ENCODE data around the gene ZBTB8OS.

ZBTB8OS gene

DNA sequence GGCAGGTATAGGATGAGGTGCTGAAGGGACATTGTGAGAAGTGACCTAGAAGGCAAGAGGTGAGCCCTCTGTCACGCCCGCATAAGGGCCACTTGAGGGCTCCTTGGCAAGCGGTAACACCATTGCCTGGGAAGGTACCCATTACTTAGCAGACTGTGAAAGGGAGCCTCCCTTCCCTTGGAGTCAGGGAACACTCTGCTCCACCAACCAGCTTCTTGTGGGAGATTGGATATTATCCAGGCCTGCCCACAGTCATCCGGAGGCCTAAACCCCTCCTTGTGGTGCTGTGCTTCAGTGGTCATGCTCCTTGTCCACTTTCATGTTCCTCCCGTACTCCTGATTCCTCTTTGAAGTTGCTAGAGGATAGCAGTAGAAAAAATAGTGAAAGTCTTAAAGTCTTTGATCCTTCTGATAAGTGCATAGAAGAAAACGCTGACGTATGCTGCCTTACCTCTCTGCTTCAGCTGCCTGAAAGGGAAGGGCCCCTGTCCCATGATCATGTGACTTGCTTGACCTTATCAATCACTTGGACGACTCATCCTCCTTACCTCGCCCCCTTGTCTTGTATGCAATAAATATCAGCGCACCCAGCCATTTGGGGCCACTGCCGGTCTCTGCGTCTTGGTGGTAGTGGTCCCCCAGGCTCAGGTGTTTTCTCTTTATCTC, 16.7 kb upstream of the ZBTB8OS start:
- no peak for DNase-seq (ENCODE audit: low read depth)
- no peak overlapping the region for H3K4me3 ChIP-seq (ENCODE audit: low read depth, low read length)
- TF ChIP-seq, protein P1, sequence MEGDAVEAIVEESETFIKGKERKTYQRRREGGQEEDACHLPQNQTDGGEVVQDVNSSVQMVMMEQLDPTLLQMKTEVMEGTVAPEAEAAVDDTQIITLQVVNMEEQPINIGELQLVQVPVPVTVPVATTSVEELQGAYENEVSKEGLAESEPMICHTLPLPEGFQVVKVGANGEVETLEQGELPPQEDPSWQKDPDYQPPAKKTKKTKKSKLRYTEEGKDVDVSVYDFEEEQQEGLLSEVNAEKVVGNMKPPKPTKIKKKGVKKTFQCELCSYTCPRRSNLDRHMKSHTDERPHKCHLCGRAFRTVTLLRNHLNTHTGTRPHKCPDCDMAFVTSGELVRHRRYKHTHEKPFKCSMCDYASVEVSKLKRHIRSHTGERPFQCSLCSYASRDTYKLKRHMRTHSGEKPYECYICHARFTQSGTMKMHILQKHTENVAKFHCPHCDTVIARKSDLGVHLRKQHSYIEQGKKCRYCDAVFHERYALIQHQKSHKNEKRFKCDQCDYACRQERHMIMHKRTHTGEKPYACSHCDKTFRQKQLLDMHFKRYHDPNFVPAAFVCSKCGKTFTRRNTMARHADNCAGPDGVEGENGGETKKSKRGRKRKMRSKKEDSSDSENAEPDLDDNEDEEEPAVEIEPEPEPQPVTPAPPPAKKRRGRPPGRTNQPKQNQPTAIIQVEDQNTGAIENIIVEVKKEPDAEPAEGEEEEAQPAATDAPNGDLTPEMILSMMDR (conservative IDR thresholded peaks at IDR 0.05; ENCODE audit: low read depth, low read length): no peak

DNA sequence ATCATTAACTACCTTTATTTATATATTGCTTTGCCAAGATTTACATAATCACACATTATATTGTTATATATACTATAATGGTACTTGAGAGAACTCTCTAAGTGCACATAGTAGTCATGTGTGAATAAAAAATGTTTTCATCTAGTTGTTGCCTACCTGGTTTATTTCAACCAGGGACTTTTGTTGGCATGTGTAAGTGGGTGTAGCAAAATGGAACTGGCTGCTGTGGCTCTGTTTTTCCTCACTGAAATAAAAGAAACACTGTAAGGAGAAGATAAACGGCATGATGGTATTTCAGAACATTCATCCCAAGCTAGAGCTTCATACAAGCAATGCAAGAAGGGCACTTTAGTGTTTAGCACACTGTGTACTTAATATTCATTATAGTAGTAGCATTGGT, 15.6 kb upstream of the ZBTB8OS start:
- no peak overlapping the region for H3K4me3 ChIP-seq (ENCODE audit: low read depth, low read length)
- no peak for DNase-seq (ENCODE audit: low read depth)
- TF ChIP-seq, protein P1 (conservative IDR thresholded peaks at IDR 0.05; ENCODE audit: low read depth, low read length): no peak

DNA sequence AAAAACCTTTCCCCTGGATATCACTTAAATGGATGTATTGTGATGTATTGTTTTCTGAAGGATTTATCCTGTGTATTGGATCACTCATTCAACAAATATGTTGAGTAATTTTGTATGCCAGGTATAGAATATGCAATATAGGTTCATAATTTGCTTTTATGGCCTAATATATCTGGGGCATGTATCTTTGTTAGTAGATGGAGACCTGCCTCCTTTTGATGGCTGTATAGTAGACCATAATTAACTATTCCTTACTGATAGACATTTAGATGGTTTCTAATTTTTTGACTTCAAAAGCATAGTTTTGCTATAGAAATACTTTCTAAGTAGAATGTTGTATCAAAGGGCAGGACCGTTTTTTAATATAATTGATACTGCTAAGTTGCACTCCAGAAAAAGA, 9.2 kb upstream of the ZBTB8OS start:
- DNase-seq (ENCODE audit: low read depth): no peak
- H3K4me3 ChIP-seq (ENCODE audit: low read depth, low read length): no peak overlapping the region
- TF ChIP-seq, protein P1 (conservative IDR thresholded peaks at IDR 0.05; ENCODE audit: low read depth, low read length): no peak

DNA sequence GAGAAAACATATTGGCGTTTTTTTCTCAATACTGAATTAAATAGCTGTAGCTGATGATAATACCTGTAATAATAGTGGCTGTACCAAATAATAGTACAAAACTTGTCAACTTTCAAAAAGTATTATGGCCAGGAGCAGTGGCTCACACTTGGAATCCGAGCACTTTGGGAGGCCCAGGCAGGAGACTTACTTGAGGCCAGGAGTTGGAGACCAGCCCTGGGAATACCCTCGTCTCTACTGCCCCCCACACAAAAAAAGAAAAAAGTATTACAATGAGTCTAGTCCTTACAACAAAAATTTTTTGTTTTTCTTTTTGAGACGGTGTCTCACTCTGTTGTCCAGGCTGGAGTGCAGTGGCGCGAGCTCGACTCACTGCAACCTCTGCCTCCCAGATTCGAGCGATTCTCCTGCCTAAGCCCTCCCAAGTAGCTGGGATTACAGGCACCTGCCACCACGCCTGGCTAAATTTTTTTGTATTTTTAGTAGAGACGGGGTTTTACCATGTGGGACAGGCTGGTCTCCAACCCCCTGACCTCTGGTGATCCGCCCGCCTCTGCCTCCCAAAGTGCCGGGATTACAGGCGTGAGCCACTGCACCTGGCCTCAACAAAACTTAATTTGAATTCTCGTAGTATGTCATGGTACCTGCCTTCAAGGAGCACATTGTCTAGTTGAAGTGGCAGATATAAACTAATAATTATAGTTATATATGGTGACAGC, 2.1 kb upstream of the ZBTB8OS start:
- H3K4me3 ChIP-seq (ENCODE audit: low read depth, low read length): peak overlapping the region; percentile 82
- TF ChIP-seq, protein P1 (conservative IDR thresholded peaks at IDR 0.05; ENCODE audit: low read depth, low read length): no peak
- no peak for DNase-seq (ENCODE audit: low read depth)

DNA sequence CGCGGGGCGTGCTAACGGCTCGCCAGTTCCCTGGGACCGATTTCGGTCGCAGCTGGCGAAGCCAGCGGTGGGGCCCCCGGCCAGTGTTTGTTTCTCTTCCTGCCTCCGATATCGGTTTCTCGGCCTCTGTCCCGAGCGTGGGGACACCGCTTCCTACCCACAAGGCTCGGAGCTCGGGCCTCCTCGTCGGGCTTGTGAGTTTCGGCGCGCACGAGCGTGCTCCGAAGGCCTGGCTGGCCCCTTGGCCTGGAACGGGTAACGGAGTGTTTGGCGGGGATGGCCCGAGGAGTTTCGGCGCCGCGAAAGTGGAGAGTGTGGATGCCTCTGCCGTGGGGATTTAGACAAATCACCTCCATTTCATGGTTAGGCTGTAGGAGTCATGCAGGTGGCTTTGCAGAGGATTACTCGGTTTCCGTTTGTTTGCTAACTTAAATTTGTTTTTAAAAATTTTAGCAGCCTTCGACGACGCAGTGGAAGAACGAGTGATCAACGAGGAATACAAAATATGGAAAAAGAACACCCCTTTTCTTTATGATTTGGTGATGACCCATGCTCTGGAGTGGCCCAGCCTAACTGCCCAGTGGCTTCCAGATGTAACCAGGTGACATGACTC, 1.2 kb upstream of the ZBTB8OS start:
- no peak for DNase-seq (ENCODE audit: low read depth)
- TF ChIP-seq, protein P1 (conservative IDR thresholded peaks at IDR 0.05; ENCODE audit: low read depth, low read length): no peak
- H3K4me3 ChIP-seq (ENCODE audit: low read depth, low read length): peak overlapping the region; percentile 82

DNA sequence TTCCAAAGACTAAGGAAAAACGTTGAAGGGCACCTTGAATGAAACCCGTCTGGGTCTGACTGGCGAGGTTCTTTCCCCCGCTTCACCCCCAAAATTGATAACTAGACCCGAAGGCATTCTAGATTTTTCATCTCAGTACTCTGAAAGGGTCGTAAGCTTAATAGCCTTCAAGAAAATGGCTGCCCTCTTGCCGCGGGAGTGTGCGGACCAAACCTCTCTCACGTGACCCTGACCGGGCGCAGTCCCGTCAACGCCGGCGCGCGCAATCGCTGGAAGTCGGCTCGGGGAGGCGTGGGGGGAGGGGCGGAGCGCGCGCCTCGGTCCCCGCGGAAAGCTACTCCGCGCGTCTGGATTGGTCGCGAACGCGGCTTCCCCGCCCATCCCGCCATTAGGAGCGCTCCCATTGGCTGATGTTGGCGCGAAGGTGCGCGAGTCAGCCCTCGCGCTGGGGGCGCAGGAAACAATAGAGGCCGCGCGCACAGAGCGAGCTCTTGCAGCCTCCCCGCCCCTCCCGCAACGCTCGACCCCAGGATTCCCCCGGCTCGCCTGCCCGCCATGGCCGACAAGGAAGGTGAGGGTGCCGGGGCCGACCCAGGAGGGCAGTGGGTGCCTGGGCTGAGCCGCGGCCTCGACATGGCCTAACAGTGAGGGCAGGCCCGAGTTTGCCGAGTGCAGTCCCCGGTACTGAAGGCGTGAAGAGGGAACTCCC, 556 bp upstream of the ZBTB8OS start, which contains the start of gene RBBP4:
RBBP4 (plus strand) TSS at position 457 of the 709 bp plus-strand sequence; CDS start at position 556, 99 bp downstream.
- TF ChIP-seq, protein P1 (conservative IDR thresholded peaks at IDR 0.05; ENCODE audit: low read depth, low read length): no peak
- DNase-seq (ENCODE audit: low read depth): peak; percentile 98
- H3K4me3 ChIP-seq (ENCODE audit: low read depth, low read length): peak within 1 kb of the TSS; percentile 88
